SKM-1 (cell line): ENCODE data around the gene CDC14C.

Source experiments
- DNase-seq: peaks from one replicate; lab custom pipeline; 2025; ENCODE audit not compliant: unreplicated experiment; lab: John Stamatoyannopoulos, UW

CDC14C gene

GRCh38 chr7:48971173-48971572, 46.8 kb downstream of the CDC14C start:
- DNase-seq: no peak

- DNase-seq: no peak
Measured at GRCh38 chr7:48976253-48976652, 51.9 kb downstream of the CDC14C start.

GRCh38 chr7:48976850-48977249, 52.5 kb downstream of the CDC14C start:
- no peak for DNase-seq
